ENCODE measurements around the gene MPHOSPH9. TPM values are rescaled to one million over a fixed set of nuclear protein-coding genes. Genes with fewer than 3 reads are reported as not detected.

Gene MPHOSPH9
- total and polyA plus RNA-seq, 8 donors, result 4.9 to 288 (median 45.3) TPM

DNA sequence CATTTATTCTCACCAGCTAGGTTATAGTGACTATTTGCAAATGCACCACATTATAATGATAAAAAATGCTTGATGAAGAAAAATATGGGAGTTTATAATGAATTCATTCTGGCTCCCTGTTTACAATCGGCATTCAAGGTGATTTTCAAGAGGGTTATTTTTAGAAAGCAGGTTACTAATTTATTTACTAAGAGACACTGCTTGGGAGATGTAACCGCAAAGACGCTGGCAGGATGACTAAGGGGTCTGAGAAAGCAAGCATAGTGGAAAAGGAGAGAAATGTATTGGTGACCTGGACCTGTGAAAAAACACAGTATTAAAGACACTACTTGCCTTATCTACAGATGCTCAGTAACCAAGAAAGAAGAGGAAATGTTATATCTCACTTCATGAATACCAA is 68.7 kb downstream of the MPHOSPH9 start:
- H3K4me1 ChIP-seq, result peaks cover 0 to 21% (median 15%) of the 10 kb centered on the region in 4 donors

DNA sequence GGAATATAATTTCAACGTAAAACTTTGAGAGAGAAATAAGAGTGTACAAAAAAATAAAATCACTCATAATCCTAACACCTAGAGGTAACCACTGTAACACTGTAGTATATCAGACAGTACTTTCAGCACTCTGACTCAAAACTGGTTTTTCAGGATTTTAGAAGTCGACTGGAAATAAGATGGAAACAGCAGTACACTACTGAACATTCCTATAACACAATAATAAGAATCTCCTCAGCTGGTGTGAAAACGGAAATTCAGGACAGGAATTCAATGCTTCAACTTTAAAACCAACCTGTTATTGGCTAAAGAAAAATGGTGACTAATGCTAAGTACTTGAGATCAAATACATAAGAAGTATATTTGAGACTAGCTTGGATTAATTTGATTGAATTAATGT is 69.7 kb downstream of the MPHOSPH9 start:
- H3K27ac ChIP-seq, result no peak overlapping the region

More for the DNA sequence above, 68.7 kb downstream of the MPHOSPH9 start:
- 73 to 96% (median 83%) methylated on average over 3 of the region's 3 CpGs for WGBS, 5 donors
- Histone ChIP-seq H3K9me3 (no peaks in the 10 kb centered on the region), H3K36me3 (peaks cover 0 to 47% (median 26%) of the 10 kb centered on the region in 4 donors), H3K4me3 (no peak overlapping the region), H3K27ac (no peak overlapping the region), H3K27me3 (no peaks in the 10 kb centered on the region)
- DNase-seq, result no peak
- intact Hi-C loops (cut with DNase I; ENCODE audit: low total_unique reads), result no loop called here
- TF ChIP-seq POLR2AphosphoS5 (IDR thresholded peaks at IDR 0.05) (no peak), EP300 (IDR thresholded peaks at IDR 0.05) (no peak), POLR2A (IDR thresholded peaks at IDR 0.05) (no peak)
- TF ChIP-seq, protein P1, sequence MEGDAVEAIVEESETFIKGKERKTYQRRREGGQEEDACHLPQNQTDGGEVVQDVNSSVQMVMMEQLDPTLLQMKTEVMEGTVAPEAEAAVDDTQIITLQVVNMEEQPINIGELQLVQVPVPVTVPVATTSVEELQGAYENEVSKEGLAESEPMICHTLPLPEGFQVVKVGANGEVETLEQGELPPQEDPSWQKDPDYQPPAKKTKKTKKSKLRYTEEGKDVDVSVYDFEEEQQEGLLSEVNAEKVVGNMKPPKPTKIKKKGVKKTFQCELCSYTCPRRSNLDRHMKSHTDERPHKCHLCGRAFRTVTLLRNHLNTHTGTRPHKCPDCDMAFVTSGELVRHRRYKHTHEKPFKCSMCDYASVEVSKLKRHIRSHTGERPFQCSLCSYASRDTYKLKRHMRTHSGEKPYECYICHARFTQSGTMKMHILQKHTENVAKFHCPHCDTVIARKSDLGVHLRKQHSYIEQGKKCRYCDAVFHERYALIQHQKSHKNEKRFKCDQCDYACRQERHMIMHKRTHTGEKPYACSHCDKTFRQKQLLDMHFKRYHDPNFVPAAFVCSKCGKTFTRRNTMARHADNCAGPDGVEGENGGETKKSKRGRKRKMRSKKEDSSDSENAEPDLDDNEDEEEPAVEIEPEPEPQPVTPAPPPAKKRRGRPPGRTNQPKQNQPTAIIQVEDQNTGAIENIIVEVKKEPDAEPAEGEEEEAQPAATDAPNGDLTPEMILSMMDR (IDR thresholded peaks at IDR 0.05), result no peak

DNA sequence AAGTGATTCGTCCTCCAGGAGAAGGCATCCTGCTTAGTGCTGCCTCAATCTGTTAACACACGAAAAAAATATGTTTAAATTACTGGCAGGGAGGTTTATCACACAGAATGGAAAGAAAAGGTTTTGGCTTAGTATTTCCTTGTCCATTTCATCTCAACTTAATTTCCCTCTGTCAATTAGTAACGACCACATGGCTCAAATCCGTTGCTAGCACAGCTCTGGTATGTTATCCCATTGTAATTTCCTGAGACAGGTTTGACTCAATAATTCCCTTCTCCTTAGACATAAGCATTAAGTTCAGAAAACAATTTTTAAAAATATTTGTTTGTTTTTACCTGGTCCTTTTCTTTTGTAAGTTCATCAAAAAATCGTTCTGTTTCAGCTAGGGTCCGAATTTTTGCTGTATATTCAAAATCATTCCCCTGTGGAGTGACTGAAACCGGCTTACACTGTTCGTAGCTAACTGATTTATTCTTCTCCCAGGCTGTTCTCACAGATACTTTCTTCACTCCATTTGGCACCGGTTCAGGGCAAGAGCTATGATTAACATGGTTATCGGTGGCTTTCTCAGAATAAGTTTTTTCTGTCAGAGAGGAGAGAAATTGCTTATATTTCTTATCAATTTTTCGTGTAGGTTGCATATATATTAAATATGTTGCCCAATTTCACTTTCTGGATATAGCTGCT is 72.0 kb downstream of the MPHOSPH9 start:
- DNase-seq, result no peak
- H3K4me3 ChIP-seq, result no peak overlapping the region
- peaks cover 0 to 21% (median 15%) of the 10 kb centered on the region in 4 donors for H3K4me1 ChIP-seq
- no peaks in the 10 kb centered on the region for H3K27me3 ChIP-seq
- H3K27ac ChIP-seq, result no peak overlapping the region
- TF ChIP-seq, protein P1 (IDR thresholded peaks at IDR 0.05), result no peak
- TF ChIP-seq POLR2AphosphoS5 (IDR thresholded peaks at IDR 0.05), result no peak
- TF ChIP-seq EP300 (IDR thresholded peaks at IDR 0.05), result no peak
- WGBS, 5 donors, result 21 to 44% (median 30%) methylated on average over 11 of the region's 11 CpGs
- H3K9me3 ChIP-seq, result no peaks in the 10 kb centered on the region
- intact Hi-C loops (cut with DNase I; ENCODE audit: low total_unique reads), result no loop called here
- peaks cover 0 to 40% (median 14%) of the 10 kb centered on the region in 4 donors for H3K36me3 ChIP-seq

More for the DNA sequence above, 69.7 kb downstream of the MPHOSPH9 start:
- Histone ChIP-seq H3K9me3 (no peaks in the 10 kb centered on the region), H3K4me3 (no peak overlapping the region), H3K27me3 (no peaks in the 10 kb centered on the region), H3K4me1 (peaks cover 0 to 21% (median 15%) of the 10 kb centered on the region in 4 donors), H3K36me3 (peaks cover 0 to 47% (median 26%) of the 10 kb centered on the region in 4 donors)
- intact Hi-C loops (cut with DNase I; ENCODE audit: low total_unique reads), result no loop called here
- peak in 1 of 2 donors; percentile 65 for DNase-seq
- WGBS, 5 donors, result 34 to 54% (median 50%) methylated on average over 3 of the region's 3 CpGs
- TF ChIP-seq, protein P1 (IDR thresholded peaks at IDR 0.05), result no peak
- TF ChIP-seq POLR2AphosphoS5 (IDR thresholded peaks at IDR 0.05) (no peak), POLR2A (IDR thresholded peaks at IDR 0.05) (no peak), EP300 (IDR thresholded peaks at IDR 0.05) (no peak)

DNA sequence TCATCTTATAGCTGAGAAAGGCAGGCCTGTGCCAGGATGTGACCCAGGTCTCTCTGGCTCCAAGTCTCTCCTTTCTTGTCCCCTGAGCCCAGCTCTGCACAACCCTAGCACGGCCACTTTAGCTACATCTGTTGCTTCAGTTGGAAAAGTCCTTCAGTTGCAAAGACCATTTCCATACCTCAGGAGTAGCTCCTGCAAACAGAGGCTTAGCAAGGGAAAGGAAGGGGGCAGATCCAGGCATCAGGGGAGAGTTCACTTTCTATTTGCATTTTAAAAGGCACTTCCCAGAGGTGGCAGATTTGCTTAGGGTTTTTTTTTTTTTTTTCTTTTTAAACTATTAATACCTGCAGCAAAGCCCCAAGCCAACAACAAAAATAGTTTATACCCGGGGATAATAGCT is 79.0 kb downstream of the MPHOSPH9 start:
- WGBS, 5 donors, result 46 to 67% (median 47%) methylated on average over 2 of the region's 2 CpGs
- Histone ChIP-seq H3K4me3 (no peak overlapping the region), H3K36me3 (peaks cover 0 to 8% (median 0%) of the 10 kb centered on the region in 4 donors), H3K4me1 (peaks cover 8 to 27% (median 25%) of the 10 kb centered on the region in 4 donors), H3K27me3 (peaks cover 0 to 9% (median 0%) of the 10 kb centered on the region in 3 donors), H3K9me3 (no peaks in the 10 kb centered on the region), H3K27ac (no peak overlapping the region)
- TF ChIP-seq POLR2AphosphoS5 (IDR thresholded peaks at IDR 0.05), result no peak
- DNase-seq, result peak in 1 of 2 donors; percentile 39
- intact Hi-C loops (cut with DNase I; ENCODE audit: low total_unique reads), result loop anchor here (10.0 kb wide), 1 partner anchor 179 kb away; the partner anchor contains the start of gene OGFOD2

DNA sequence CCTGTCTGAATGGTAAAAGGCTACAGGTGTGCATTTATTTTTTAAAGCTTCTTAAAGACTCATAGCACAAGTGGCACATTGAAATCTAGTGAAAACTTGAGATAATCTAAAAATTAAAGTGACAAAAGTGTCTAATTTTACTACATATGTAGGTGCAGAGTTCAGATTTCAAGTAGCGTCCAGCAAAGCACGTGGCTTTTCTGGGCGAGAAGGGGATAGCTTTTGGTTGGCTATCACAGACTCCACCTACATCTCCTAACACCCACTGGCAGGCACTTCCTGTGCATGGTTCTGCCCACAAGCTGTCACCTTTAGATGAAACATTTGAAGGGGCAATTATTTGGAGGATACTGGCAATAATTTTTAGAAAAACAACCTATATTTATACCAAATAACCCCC is 80.1 kb downstream of the MPHOSPH9 start:
- Histone ChIP-seq H3K4me3 (no peak overlapping the region), H3K36me3 (peaks cover 0 to 8% (median 0%) of the 10 kb centered on the region in 4 donors), H3K9me3 (no peaks in the 10 kb centered on the region), H3K4me1 (peaks cover 8 to 38% (median 30%) of the 10 kb centered on the region in 4 donors), H3K27ac (no peak overlapping the region), H3K27me3 (peaks cover 0 to 9% (median 0%) of the 10 kb centered on the region in 3 donors)
- intact Hi-C loops (cut with DNase I; ENCODE audit: low total_unique reads), result loop anchor here (10.0 kb wide), 1 partner anchor 178 kb away; the partner anchor contains the start of gene OGFOD2
- WGBS, 5 donors, result 67 to 83% (median 76%) methylated on average over 3 of the region's 3 CpGs
- TF ChIP-seq POLR2A (IDR thresholded peaks at IDR 0.05) (no peak), EP300 (IDR thresholded peaks at IDR 0.05) (no peak), POLR2AphosphoS5 (IDR thresholded peaks at IDR 0.05) (no peak)
- TF ChIP-seq, protein P1 (IDR thresholded peaks at IDR 0.05), result no peak
- no peak for DNase-seq

Data from stomach (tissue), 9 donors.